ENCODE data around the gene LONRF2.

Gene LONRF2

GRCh38 chr2:100276716-100277115 lies 45.6 kb downstream of the LONRF2 start:
- FAIRE-seq (no peak), DNase-seq (ENCODE audit: low spot score) (no peak)

GRCh38 chr2:100275200-100275589 lies 47.1 kb downstream of the LONRF2 start:
- no peak for DNase-seq (ENCODE audit: low spot score)
- FAIRE-seq, result no peak

GRCh38 chr2:100274566-100275199 lies 47.6 kb downstream of the LONRF2 start:
- DNase-seq (ENCODE audit: low spot score), result no peak
- FAIRE-seq, result no peak

GRCh38 chr2:100274076-100274475 lies 48.2 kb downstream of the LONRF2 start:
- DNase-seq (ENCODE audit: low spot score) (no peak), FAIRE-seq (no peak)

- FAIRE-seq, result no peak
- DNase-seq (ENCODE audit: low spot score), result no peak
Measured at GRCh38 chr2:100273387-100273786, 48.9 kb downstream of the LONRF2 start.

- DNase-seq (ENCODE audit: low spot score) (no peak), FAIRE-seq (no peak)
Measured at GRCh38 chr2:100272841-100273329, 49.4 kb downstream of the LONRF2 start.

GRCh38 chr2:100271210-100271609 lies 51.1 kb downstream of the LONRF2 start:
- FAIRE-seq (no peak), DNase-seq (ENCODE audit: low spot score) (no peak)

- DNase-seq (ENCODE audit: low spot score) (no peak), FAIRE-seq (no peak)
Measured at GRCh38 chr2:100270381-100271146, 51.7 kb downstream of the LONRF2 start.

- no peak for DNase-seq (ENCODE audit: low spot score)
- no peak for FAIRE-seq
Measured at GRCh38 chr2:100269889-100270288, 52.4 kb downstream of the LONRF2 start.

- FAIRE-seq (no peak), DNase-seq (ENCODE audit: low spot score) (no peak)
Measured at GRCh38 chr2:100268986-100269385, 53.3 kb downstream of the LONRF2 start.

GRCh38 chr2:100267751-100268150 lies 54.5 kb downstream of the LONRF2 start:
- no peak for FAIRE-seq
- DNase-seq (ENCODE audit: low spot score), result no peak

- FAIRE-seq, result no peak
- no peak for DNase-seq (ENCODE audit: low spot score)
Measured at GRCh38 chr2:100266126-100266525, 56.2 kb downstream of the LONRF2 start.

- DNase-seq (ENCODE audit: low spot score) (no peak), FAIRE-seq (no peak)
Measured at GRCh38 chr2:100265226-100265625, 57.1 kb downstream of the LONRF2 start.

- DNase-seq (ENCODE audit: low spot score) (no peak), FAIRE-seq (no peak)
Measured at GRCh38 chr2:100264651-100265050, 57.6 kb downstream of the LONRF2 start.

- DNase-seq (ENCODE audit: low spot score), result no peak
- no peak for FAIRE-seq
Measured at GRCh38 chr2:100264121-100264520, 58.2 kb downstream of the LONRF2 start.

- DNase-seq (ENCODE audit: low spot score) (peak; percentile 36), FAIRE-seq (no peak)
Measured at GRCh38 chr2:100262555-100263320, 59.6 kb downstream of the LONRF2 start.

GRCh38 chr2:100262046-100262445 lies 60.3 kb downstream of the LONRF2 start:
- FAIRE-seq (no peak), DNase-seq (ENCODE audit: low spot score) (no peak)

GRCh38 chr2:100260712-100261620 lies 61.3 kb downstream of the LONRF2 start:
- DNase-seq (ENCODE audit: low spot score) (peak; percentile 49), FAIRE-seq (no peak)

GRCh38 chr2:100259106-100259505 lies 63.2 kb downstream of the LONRF2 start:
- no peak for DNase-seq (ENCODE audit: low spot score)
- no peak for FAIRE-seq

- no peak for DNase-seq (ENCODE audit: low spot score)
- FAIRE-seq, result no peak
Measured at GRCh38 chr2:100257939-100258338, 64.4 kb downstream of the LONRF2 start.

- DNase-seq (ENCODE audit: low spot score) (no peak), FAIRE-seq (no peak)
Measured at GRCh38 chr2:100256849-100257248, 65.5 kb downstream of the LONRF2 start.
